Measurements from ENCODE around the gene BRAF. TPM values are rescaled to one million over a fixed set of nuclear protein-coding genes. Genes with fewer than 3 reads are reported as not detected.

Gene BRAF
- total RNA-seq, 1 experiment from 2014 or later: 12.7 TPM

Other genes starting within 250 kb of the BRAF start
- 333 and 473 TPM in 2 replicates for gene NDUFB2, start 228.2 kb downstream of the BRAF start, total RNA-seq (2014; rRNA removed; shearing (Covaris generic))
- gene MRPS33, start 90.0 kb upstream of the BRAF start, total RNA-seq (2014; rRNA removed; shearing (Covaris generic)): 55.7 and 70.3 TPM in 2 replicates
- gene TMEM178B, start 149.1 kb upstream of the BRAF start, total RNA-seq (2014; rRNA removed; shearing (Covaris generic)): 4.1 and 4.3 TPM in 2 replicates